DND-41 (cell line): ENCODE data around the gene PTPRN2.

ENCODE experiments used
- ATAC-seq: fragments of 200-7000 bp; cut with Tn5 transposase; 3 replicates; pipeline ENCODE4 v1.9.1; 2021; ENCODE audit warnings: low read depth; ENCODE audit not compliant: insufficient read depth
- DNase-seq: peaks from one replicate; pipeline ENCODE4 v3.0.0-alpha.2; 2020
- H2AFZ ChIP-seq: 2 replicates; pipeline ENCODE4 v1.6.0; 2012; ENCODE audit warnings: low read depth, low read length
- H3K27ac ChIP-seq: 2 replicates; pipeline ENCODE4 v1.5.1; 2012; ENCODE audit warnings: low read length, inconsistent platforms
- H3K27me3 ChIP-seq: fragments of 200-600 bp; sonication (generic); 2 replicates; pipeline ENCODE4 v1.6.0; 2012; ENCODE audit warnings: low read length, mild to moderate bottlenecking, inconsistent platforms; ENCODE audit not compliant: insufficient read depth, poor library complexity
- H3K36me3 ChIP-seq: 2 replicates; pipeline ENCODE4 v1.5.1; 2012; ENCODE audit warnings: low read length, inconsistent platforms; ENCODE audit not compliant: insufficient read depth
- H3K4me1 ChIP-seq: 2 replicates; pipeline ENCODE4 v1.5.1; 2012; ENCODE audit warnings: mild to moderate bottlenecking, low read length; ENCODE audit not compliant: insufficient read depth
- H3K4me2 ChIP-seq: 2 replicates; pipeline ENCODE4 v1.6.0; 2012; ENCODE audit warnings: mild to moderate bottlenecking, moderate library complexity, low read length, inconsistent platforms; ENCODE audit not compliant: insufficient read depth
- H3K4me3 ChIP-seq, 2 experiments: fragments of 200-600 bp in 1 of 2; shearing (Covaris generic) in 1 of 2; 2 replicates each; pipeline ENCODE4 v1.5.1; 2012 to 2016; ENCODE audit warnings: inconsistent platforms in 2 of 2, low read length in 2 of 2, mild to moderate bottlenecking in 2 of 2, low read depth in 1 of 2, moderate library complexity in 1 of 2
- H3K79me2 ChIP-seq: 2 replicates; pipeline ENCODE4 v1.6.0; 2012; ENCODE audit warnings: low read length, inconsistent platforms; ENCODE audit not compliant: insufficient read depth
- H3K9ac ChIP-seq: 2 replicates; pipeline ENCODE4 v1.6.0; 2012; ENCODE audit warnings: low read depth, mild to moderate bottlenecking, inconsistent platforms, low read length, moderate library complexity
- H3K9me3 ChIP-seq: 2 replicates; pipeline ENCODE4 v1.5.1; 2012; ENCODE audit warnings: low read length, moderate library complexity, mild to moderate bottlenecking, inconsistent platforms; ENCODE audit not compliant: insufficient read depth, severe bottlenecking
- H4K20me1 ChIP-seq: 2 replicates; pipeline ENCODE4 v1.6.0; 2012; ENCODE audit warnings: low read length; ENCODE audit not compliant: insufficient read depth
- EZH2 ChIP-seq: IDR thresholded peaks from 3 replicates; pipeline ENCODE4 v1.6.1; 2012; ENCODE audit warnings: borderline replicate concordance, low read depth, mild to moderate bottlenecking, moderate library complexity, low read length, inconsistent platforms; ENCODE audit not compliant: severe bottlenecking
- TF ChIP-seq, protein P1 (sequence below): IDR thresholded peaks from 2 replicates; pipeline ENCODE4 v1.5.1; 2012; ENCODE audit warnings: borderline replicate concordance, low read length, moderate library complexity, mild to moderate bottlenecking; ENCODE audit not compliant: poor library complexity, severe bottlenecking; ENCODE audit errors: extremely low read depth

The PTPRN2 gene

DNA sequence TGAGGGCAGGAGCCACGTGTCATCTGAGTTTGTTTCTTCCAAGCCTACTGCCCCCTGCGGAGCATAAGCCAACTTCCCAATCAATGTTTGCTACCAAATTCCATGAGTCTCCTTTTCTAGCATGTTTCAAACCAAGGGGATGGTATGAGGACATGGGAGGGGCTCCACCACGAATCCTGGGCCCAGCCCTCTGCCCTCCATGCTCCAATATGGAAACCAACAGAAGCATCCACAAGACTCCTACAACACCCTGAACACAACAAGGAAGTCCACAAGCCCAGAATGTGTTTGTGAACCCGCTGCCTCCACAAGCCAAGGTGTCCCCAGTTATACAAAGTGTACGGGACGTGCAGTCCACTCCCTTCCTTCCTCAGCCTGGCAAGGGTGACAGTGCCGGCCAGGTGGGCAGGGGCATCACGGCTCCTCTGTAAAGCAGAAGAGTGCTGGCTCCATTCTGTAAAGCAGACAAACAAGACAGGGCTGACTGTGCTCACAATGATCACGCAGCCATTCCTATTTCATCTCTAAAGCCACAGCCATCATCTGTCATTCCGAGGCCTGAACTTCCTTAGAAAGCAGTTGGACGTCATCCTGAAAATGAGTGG is 466.1 kb downstream of the PTPRN2 start:
- Histone ChIP-seq H3K9ac (no peak overlapping the region), H3K9me3 (peaks cover 8% of the 10 kb centered on the region), H2AFZ (no peak overlapping the region), H3K79me2 (no peaks in the 10 kb centered on the region), H4K20me1 (no peaks in the 10 kb centered on the region), H3K4me1 (no peaks in the 10 kb centered on the region), H3K27ac (no peak overlapping the region), H3K27me3 (no peaks in the 10 kb centered on the region), H3K4me2 (no peak overlapping the region), H3K36me3 (no peaks in the 10 kb centered on the region), H3K4me3 (no peak overlapping the region)
- no peak for DNase-seq
- ATAC-seq = no peak
- TF ChIP-seq, protein P1, sequence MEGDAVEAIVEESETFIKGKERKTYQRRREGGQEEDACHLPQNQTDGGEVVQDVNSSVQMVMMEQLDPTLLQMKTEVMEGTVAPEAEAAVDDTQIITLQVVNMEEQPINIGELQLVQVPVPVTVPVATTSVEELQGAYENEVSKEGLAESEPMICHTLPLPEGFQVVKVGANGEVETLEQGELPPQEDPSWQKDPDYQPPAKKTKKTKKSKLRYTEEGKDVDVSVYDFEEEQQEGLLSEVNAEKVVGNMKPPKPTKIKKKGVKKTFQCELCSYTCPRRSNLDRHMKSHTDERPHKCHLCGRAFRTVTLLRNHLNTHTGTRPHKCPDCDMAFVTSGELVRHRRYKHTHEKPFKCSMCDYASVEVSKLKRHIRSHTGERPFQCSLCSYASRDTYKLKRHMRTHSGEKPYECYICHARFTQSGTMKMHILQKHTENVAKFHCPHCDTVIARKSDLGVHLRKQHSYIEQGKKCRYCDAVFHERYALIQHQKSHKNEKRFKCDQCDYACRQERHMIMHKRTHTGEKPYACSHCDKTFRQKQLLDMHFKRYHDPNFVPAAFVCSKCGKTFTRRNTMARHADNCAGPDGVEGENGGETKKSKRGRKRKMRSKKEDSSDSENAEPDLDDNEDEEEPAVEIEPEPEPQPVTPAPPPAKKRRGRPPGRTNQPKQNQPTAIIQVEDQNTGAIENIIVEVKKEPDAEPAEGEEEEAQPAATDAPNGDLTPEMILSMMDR = no peak
- TF ChIP-seq EZH2 = no peak

DNA sequence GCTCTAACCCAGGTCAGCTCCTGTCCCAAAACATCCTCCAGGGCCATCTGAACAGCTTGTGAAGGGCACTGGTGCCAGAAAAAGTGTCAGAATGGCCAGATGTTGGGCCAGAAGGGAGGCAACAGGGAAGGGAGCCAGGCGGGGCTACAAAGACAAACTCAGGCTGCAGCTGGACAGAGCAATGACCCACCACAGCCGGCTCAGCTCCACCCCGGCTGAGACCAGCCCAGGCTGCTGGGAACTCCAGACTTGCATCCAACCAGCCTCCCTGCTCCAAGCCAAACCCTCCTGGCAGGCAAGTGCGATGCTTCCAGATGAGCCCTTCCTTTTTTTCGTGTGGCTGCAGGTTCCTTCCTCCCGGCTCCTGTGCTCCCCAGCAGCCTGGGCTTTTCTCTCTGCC is 466.9 kb downstream of the PTPRN2 start:
- Histone ChIP-seq H3K36me3 (no peaks in the 10 kb centered on the region), H4K20me1 (no peaks in the 10 kb centered on the region), H3K4me3 (no peak overlapping the region), H3K4me2 (no peak overlapping the region), H3K79me2 (no peaks in the 10 kb centered on the region), H3K27ac (no peak overlapping the region), H3K9ac (no peak overlapping the region), H3K4me1 (no peaks in the 10 kb centered on the region), H2AFZ (no peak overlapping the region), H3K9me3 (peaks cover 14% of the 10 kb centered on the region), H3K27me3 (no peaks in the 10 kb centered on the region)
- no peak for TF ChIP-seq EZH2
- TF ChIP-seq, protein P1 = no peak
- DNase-seq (no peak), ATAC-seq (no peak)

DNA sequence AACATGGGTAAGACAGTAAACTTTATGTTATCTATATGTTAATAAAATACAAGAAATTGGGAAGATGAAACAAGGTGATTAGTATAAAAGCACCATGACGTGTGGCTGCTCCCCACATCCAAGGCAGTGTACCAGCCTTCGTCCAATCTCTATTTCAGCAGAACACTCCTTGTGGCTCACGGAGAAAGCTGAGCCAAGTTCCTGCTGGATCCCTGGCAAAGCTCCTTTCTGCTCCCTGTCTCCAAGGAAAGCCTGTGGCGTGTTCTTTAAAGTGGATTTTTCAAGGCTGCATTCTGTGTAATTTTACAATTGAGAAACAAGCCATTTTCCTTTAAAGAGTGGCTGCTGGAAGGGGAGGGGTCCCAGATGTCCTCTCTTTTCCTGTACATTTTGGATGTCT is 467.3 kb downstream of the PTPRN2 start:
- Histone ChIP-seq H3K4me1 (no peaks in the 10 kb centered on the region), H3K9ac (no peak overlapping the region), H3K4me3 (no peak overlapping the region), H3K36me3 (no peaks in the 10 kb centered on the region), H3K9me3 (peaks cover 14% of the 10 kb centered on the region), H4K20me1 (no peaks in the 10 kb centered on the region), H3K27ac (no peak overlapping the region), H2AFZ (no peak overlapping the region), H3K27me3 (no peaks in the 10 kb centered on the region), H3K79me2 (no peaks in the 10 kb centered on the region), H3K4me2 (no peak overlapping the region)
- TF ChIP-seq, protein P1 = no peak
- no peak for TF ChIP-seq EZH2
- ATAC-seq = no peak
- no peak for DNase-seq
